Measurements from ENCODE around the gene ARMH4. TPM values are rescaled to one million over a fixed set of nuclear protein-coding genes. Genes with fewer than 3 reads are reported as not detected.

ARMH4 gene
- 1.4 and 1.9 TPM in 2 replicates for total RNA-seq

GRCh38 chr14:58152014-58152857 is at the start of gene ARMH4:
TSS of gene ARMH4 (minus strand) at chr14:58152213. CDS start at chr14:58139358, 12,855 bp downstream.

GRCh38 chr14:58199726-58200479 is 47.9 kb upstream of the ARMH4 start, which contains the start of gene ACTR10:
TSS of gene ACTR10 (plus strand) at chr14:58200149. CDS start at chr14:58200218, 69 bp downstream.

Small RNA genes within 50 kb of the gene (small RNA-seq; reads per million reads assigned to genes)
- not detected for gene RN7SL598P

Other genes with a start within 250 kb of the ARMH4 start
- 60.5 and 78.5 TPM in 2 replicates for gene ACTR10, start 47.9 kb upstream of the ARMH4 start, total RNA-seq
- 244 and 248 TPM in 2 replicates for gene PSMA3, start 92.6 kb upstream of the ARMH4 start, total RNA-seq
- 17.5 and 20.7 TPM in 2 replicates for gene ARID4A, start 146.3 kb upstream of the ARMH4 start, total RNA-seq
- not detected in 2 replicates for gene TOMM20L, start 243.7 kb upstream of the ARMH4 start, total RNA-seq

Data from thoracic aorta endothelial cell (primary cell).